HL-60 (cell line): ENCODE results near the gene IGLL5.
A peak's percentile ranks its signal among the peaks of the same experiment; 100 is the strongest.

Experiments
- DNase-seq, 2 experiments: peaks; one replicate each; pipeline ENCODE4 v3.0.0-alpha.2; 2010 to 2020; ENCODE audit warnings: low read depth in 1 of 2, low spot score in 1 of 2
- H3K27ac ChIP-seq: fragments of 250-450 bp; sonication (Bioruptor Pico); replicated peaks from 2 replicates; pipeline ENCODE4 v1.5.1; 2020; ENCODE audit warnings: mild to moderate bottlenecking, moderate library complexity
- H3K27me3 ChIP-seq: fragments of 250-450 bp; sonication (Bioruptor Pico); 2 replicates; pipeline ENCODE4 v1.5.1; 2021; ENCODE audit warnings: mild to moderate bottlenecking, moderate library complexity; ENCODE audit not compliant: insufficient read depth, poor library complexity, severe bottlenecking
- H3K4me3 ChIP-seq: replicated peaks from 2 replicates; pipeline ENCODE4 v1.5.1; 2011; ENCODE audit warnings: mild to moderate bottlenecking, control low read depth, low read length; ENCODE audit not compliant: insufficient read depth
- CTCF ChIP-seq: IDR thresholded peaks from one replicate; pipeline ENCODE4 v1.5.1; 2011; ENCODE audit warnings: low read length, control low read depth, inconsistent platforms; ENCODE audit not compliant: insufficient read depth
- GABPA ChIP-seq: IDR thresholded peaks from 2 replicates; pipeline ENCODE4 v1.6.1; 2012; ENCODE audit warnings: low read depth
- POLR2AphosphoS5 ChIP-seq: IDR thresholded peaks from 2 replicates; pipeline ENCODE4 v1.6.1; 2012; ENCODE audit warnings: low read depth
- REST ChIP-seq: IDR thresholded peaks from 2 replicates; pipeline ENCODE4 v1.6.1; 2012; ENCODE audit warnings: low read depth; ENCODE audit not compliant: insufficient replicate concordance
- SPI1 ChIP-seq: IDR thresholded peaks from 2 replicates; pipeline ENCODE4 v1.6.1; 2012; ENCODE audit warnings: low read depth, mild to moderate bottlenecking, borderline replicate concordance

The IGLL5 gene

GRCh38 chr22:22926370-22927195 lies 39.0 kb downstream of the IGLL5 start:
- Histone ChIP-seq H3K4me3 (no peak overlapping the region), H3K27me3 (no peaks in the 10 kb centered on the region), H3K27ac (no peak overlapping the region)
- TF ChIP-seq GABPA (no peak), REST (no peak), CTCF (no peak)
- DNase-seq = no peak

GRCh38 chr22:22927196-22927887 lies 39.7 kb downstream of the IGLL5 start:
- H3K4me3 ChIP-seq = no peak overlapping the region
- TF ChIP-seq REST = no peak
- TF ChIP-seq SPI1 = no peak
- no peak for TF ChIP-seq POLR2AphosphoS5
- TF ChIP-seq GABPA = no peak
- TF ChIP-seq CTCF = no peak
- DNase-seq = no peak
- no peak overlapping the region for H3K27ac ChIP-seq
- no peaks in the 10 kb centered on the region for H3K27me3 ChIP-seq

GRCh38 chr22:22927888-22928665 lies 40.5 kb downstream of the IGLL5 start:
- peak in 1 of 2 experiments; percentile 48 for DNase-seq
- H3K4me3 ChIP-seq = no peak overlapping the region
- no peaks in the 10 kb centered on the region for H3K27me3 ChIP-seq
- H3K27ac ChIP-seq = no peak overlapping the region
- TF ChIP-seq CTCF (no peak), POLR2AphosphoS5 (no peak), GABPA (no peak), REST (no peak), SPI1 (no peak)
